Measurements from ENCODE around the gene ARMH4.

ARMH4 gene

DNA sequence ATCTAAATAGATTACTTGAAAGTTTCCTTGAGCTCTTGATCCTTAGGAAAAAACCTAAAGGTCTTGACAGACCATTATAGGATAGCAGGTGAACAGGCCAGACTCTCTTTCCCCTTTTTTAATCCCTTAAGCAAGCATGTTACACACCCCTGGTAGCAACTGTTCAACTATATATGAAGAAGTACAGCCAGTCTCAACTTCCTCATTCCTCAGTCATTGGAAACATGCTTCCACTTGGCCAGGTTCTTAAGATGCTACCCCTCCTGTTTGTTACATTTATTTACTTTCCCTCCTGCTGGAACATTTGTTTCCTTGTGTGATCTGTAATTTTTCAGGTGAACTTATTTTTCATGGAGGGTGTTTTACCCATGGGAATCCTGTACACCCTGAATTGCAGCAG is 124.1 kb downstream of the ARMH4 start:
- H3K4me3 ChIP-seq (ENCODE audit: low read depth, low read length), result no peak overlapping the region
- ChIA-PET CTCF (no interaction called here), POLR2A (no interaction called here)
- no peak for DNase-seq (ENCODE audit: low read depth, low spot score)
- TF ChIP-seq, protein P1, sequence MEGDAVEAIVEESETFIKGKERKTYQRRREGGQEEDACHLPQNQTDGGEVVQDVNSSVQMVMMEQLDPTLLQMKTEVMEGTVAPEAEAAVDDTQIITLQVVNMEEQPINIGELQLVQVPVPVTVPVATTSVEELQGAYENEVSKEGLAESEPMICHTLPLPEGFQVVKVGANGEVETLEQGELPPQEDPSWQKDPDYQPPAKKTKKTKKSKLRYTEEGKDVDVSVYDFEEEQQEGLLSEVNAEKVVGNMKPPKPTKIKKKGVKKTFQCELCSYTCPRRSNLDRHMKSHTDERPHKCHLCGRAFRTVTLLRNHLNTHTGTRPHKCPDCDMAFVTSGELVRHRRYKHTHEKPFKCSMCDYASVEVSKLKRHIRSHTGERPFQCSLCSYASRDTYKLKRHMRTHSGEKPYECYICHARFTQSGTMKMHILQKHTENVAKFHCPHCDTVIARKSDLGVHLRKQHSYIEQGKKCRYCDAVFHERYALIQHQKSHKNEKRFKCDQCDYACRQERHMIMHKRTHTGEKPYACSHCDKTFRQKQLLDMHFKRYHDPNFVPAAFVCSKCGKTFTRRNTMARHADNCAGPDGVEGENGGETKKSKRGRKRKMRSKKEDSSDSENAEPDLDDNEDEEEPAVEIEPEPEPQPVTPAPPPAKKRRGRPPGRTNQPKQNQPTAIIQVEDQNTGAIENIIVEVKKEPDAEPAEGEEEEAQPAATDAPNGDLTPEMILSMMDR (IDR thresholded peaks at IDR 0.05; ENCODE audit: insufficient read depth, low read length, missing control alignments), result no peak

DNA sequence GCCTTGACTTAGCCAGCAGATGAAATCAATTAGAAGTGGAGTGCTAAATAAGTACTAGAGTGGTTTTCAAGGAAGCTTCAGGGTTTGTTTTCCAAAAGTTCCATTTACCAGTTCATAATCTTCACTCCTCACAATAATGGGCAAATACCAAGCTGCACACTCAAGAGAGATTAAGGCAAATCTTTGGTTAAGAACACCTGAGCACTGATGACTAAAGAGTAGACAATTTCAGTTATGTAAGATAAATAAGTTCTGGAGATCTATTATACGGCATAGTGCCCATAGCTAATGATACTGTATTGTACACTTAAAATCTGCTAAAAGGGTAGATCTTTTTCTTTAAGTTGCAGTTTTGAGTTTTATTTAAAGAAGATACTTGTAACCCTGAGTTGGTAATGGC is 125.0 kb downstream of the ARMH4 start:
- no peak for DNase-seq (ENCODE audit: low read depth, low spot score)
- ChIA-PET CTCF (no interaction called here), POLR2A (no interaction called here)
- H3K4me3 ChIP-seq (ENCODE audit: low read depth, low read length), result no peak overlapping the region
- TF ChIP-seq, protein P1 (IDR thresholded peaks at IDR 0.05; ENCODE audit: insufficient read depth, low read length, missing control alignments), result no peak

DNA sequence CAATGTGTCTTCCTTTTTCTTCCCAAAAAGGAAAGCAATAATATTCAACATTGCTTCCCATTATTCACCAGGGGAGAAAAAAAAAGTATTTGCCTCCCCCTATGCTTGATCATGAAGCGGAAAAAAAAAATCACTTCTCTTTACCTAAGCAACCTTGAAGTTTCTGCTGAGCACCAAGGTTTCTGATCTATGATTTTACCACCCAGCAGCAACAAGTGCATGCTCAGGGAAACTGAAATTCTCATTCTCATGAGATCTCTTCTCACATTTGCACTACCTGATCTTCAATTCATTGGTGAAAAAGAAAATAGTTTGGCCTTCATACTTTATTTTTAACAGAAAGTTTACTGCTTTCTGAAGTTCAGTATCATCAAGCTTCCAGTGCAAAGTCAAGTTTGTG is 125.8 kb downstream of the ARMH4 start:
- TF ChIP-seq, protein P1 (IDR thresholded peaks at IDR 0.05; ENCODE audit: insufficient read depth, low read length, missing control alignments), result no peak
- DNase-seq (ENCODE audit: low read depth, low spot score), result no peak
- CTCF ChIA-PET, result no interaction called here
- no peak overlapping the region for H3K4me3 ChIP-seq (ENCODE audit: low read depth, low read length)
- POLR2A ChIA-PET, result no interaction called here

- TF ChIP-seq, protein P1 (IDR thresholded peaks at IDR 0.05; ENCODE audit: insufficient read depth, low read length, missing control alignments), result no peak
- ChIA-PET POLR2A (no interaction called here), CTCF (no interaction called here)
- no peak overlapping the region for H3K4me3 ChIP-seq (ENCODE audit: low read depth, low read length)
- no peak for DNase-seq (ENCODE audit: low read depth, low spot score)
Measured at GRCh38 chr14:58014778-58015177, 137.2 kb downstream of the ARMH4 start.

DNA sequence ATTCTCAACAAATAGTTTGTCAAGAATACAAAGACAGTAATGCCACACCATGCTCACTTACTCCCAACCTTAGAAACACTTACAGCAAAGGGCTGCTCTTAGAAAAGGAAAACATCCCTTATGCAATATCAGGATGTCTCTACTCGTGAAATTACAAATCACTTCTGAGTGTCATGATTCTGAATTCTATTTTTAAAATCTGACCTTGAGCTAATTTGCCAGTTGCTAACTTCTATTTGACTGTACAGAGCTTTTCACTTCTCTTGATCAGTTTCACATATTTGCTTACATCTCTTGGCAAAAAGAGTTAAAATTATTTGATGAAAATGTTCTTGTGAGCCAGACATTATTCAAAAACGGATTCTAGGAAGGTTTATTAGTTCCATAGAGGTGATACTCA is 149.4 kb downstream of the ARMH4 start:
- TF ChIP-seq, protein P1 (IDR thresholded peaks at IDR 0.05; ENCODE audit: insufficient read depth, low read length, missing control alignments), result no peak
- ChIA-PET POLR2A (no interaction called here), CTCF (no interaction called here)
- no peak overlapping the region for H3K4me3 ChIP-seq (ENCODE audit: low read depth, low read length)
- DNase-seq (ENCODE audit: low read depth, low spot score), result no peak

DNA sequence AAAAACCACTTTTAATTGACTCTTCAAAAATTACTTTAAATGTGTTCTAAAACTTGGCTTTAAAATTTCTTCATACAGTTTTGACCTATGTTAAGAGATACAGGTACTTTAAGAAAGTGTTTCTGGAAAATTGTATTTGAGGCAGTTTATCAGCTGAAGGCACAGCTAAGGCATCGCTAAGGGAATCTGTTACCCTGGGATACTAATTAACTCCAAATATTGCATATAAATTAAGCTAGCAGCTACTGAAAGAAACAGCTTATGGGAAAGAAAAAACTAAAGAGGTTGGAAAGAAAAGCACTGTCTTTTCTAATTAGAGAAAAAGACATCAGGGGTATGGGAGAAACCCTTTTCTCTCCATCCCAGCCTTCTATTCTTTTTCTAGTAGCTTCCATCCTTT is 152.0 kb downstream of the ARMH4 start:
- TF ChIP-seq, protein P1 (IDR thresholded peaks at IDR 0.05; ENCODE audit: insufficient read depth, low read length, missing control alignments), result no peak
- DNase-seq (ENCODE audit: low read depth, low spot score), result no peak
- no peak overlapping the region for H3K4me3 ChIP-seq (ENCODE audit: low read depth, low read length)
- POLR2A ChIA-PET, result no interaction called here
- CTCF ChIA-PET, result no interaction called here
